ENCODE data around the gene TAS1R1.

The TAS1R1 gene

GRCh38 chr1:6512245-6512907, 42.7 kb upstream of the TAS1R1 start:
- H3K4me1 ChIP-seq (ENCODE audit: insufficient read depth, low read length), result peaks cover 2% of the 10 kb centered on the region; the same call in 1 of the 2 replicates
- H3K36me3 ChIP-seq (ENCODE audit: insufficient read depth, low read length), result no peaks in the 10 kb centered on the region
- H3K9ac ChIP-seq (ENCODE audit: low read depth, low read length), result no peak overlapping the region

GRCh38 chr1:6512908-6513280, 42.2 kb upstream of the TAS1R1 start:
- Histone ChIP-seq H3K9ac (ENCODE audit: low read depth, low read length) (no peak overlapping the region), H3K4me1 (ENCODE audit: insufficient read depth, low read length) (peaks cover 4% of the 10 kb centered on the region; the same call in 1 of the 2 replicates), H3K9me3 (ENCODE audit: control insufficient read depth, insufficient read depth, low read length) (no peaks in the 10 kb centered on the region), H3K36me3 (ENCODE audit: insufficient read depth, low read length) (no peaks in the 10 kb centered on the region)

More at GRCh38 chr1:6512245-6512907, 42.7 kb upstream of the TAS1R1 start:
- H3K9me3 ChIP-seq (ENCODE audit: control insufficient read depth, insufficient read depth, low read length), result no peaks in the 10 kb centered on the region

GRCh38 chr1:6513320-6513801, 41.7 kb upstream of the TAS1R1 start:
- Histone ChIP-seq H3K36me3 (ENCODE audit: insufficient read depth, low read length) (no peaks in the 10 kb centered on the region), H3K9ac (ENCODE audit: low read depth, low read length) (no peak overlapping the region), H3K4me1 (ENCODE audit: insufficient read depth, low read length) (peaks cover 4% of the 10 kb centered on the region; the same call in 1 of the 2 replicates), H3K9me3 (ENCODE audit: control insufficient read depth, insufficient read depth, low read length) (no peaks in the 10 kb centered on the region)

- no peaks in the 10 kb centered on the region for H3K36me3 ChIP-seq (ENCODE audit: insufficient read depth, low read length)
- H3K9me3 ChIP-seq (ENCODE audit: control insufficient read depth, insufficient read depth, low read length), result no peaks in the 10 kb centered on the region
- peaks cover 20% of the 10 kb centered on the region for H3K4me1 ChIP-seq (ENCODE audit: insufficient read depth, low read length)
These were observed 39.3 kb upstream of the TAS1R1 start for GRCh38 chr1:6515771-6516170.

GRCh38 chr1:6517435-6517851, 37.7 kb upstream of the TAS1R1 start:
- no peaks in the 10 kb centered on the region for H3K9me3 ChIP-seq (ENCODE audit: control insufficient read depth, insufficient read depth, low read length)
- H3K9ac ChIP-seq (ENCODE audit: low read depth, low read length), result no peak overlapping the region
- no peaks in the 10 kb centered on the region for H3K36me3 ChIP-seq (ENCODE audit: insufficient read depth, low read length)
- peaks cover 28% of the 10 kb centered on the region for H3K4me1 ChIP-seq (ENCODE audit: insufficient read depth, low read length)

More at GRCh38 chr1:6515771-6516170, 39.3 kb upstream of the TAS1R1 start:
- no peak overlapping the region for H3K9ac ChIP-seq (ENCODE audit: low read depth, low read length)

GRCh38 chr1:6519491-6519934, 35.6 kb upstream of the TAS1R1 start:
- Histone ChIP-seq H3K9ac (ENCODE audit: low read depth, low read length) (no peak overlapping the region), H3K36me3 (ENCODE audit: insufficient read depth, low read length) (no peaks in the 10 kb centered on the region), H3K9me3 (ENCODE audit: control insufficient read depth, insufficient read depth, low read length) (no peaks in the 10 kb centered on the region), H3K4me1 (ENCODE audit: insufficient read depth, low read length) (peaks cover 34% of the 10 kb centered on the region)

- no peak overlapping the region for H3K9ac ChIP-seq (ENCODE audit: low read depth, low read length)
- H3K4me1 ChIP-seq (ENCODE audit: insufficient read depth, low read length), result peaks cover 34% of the 10 kb centered on the region
- no peaks in the 10 kb centered on the region for H3K36me3 ChIP-seq (ENCODE audit: insufficient read depth, low read length)
- H3K9me3 ChIP-seq (ENCODE audit: control insufficient read depth, insufficient read depth, low read length), result no peaks in the 10 kb centered on the region
These were observed 35.0 kb upstream of the TAS1R1 start for GRCh38 chr1:6519935-6520671.

GRCh38 chr1:6521536-6521935, 33.6 kb upstream of the TAS1R1 start:
- Histone ChIP-seq H3K4me1 (ENCODE audit: insufficient read depth, low read length) (peaks cover 34% of the 10 kb centered on the region), H3K36me3 (ENCODE audit: insufficient read depth, low read length) (peaks cover 9% of the 10 kb centered on the region; the same call in 1 of the 2 replicates), H3K9ac (ENCODE audit: low read depth, low read length) (no peak overlapping the region), H3K9me3 (ENCODE audit: control insufficient read depth, insufficient read depth, low read length) (no peaks in the 10 kb centered on the region)

GRCh38 chr1:6523566-6523965, 31.5 kb upstream of the TAS1R1 start:
- no peaks in the 10 kb centered on the region for H3K9me3 ChIP-seq (ENCODE audit: control insufficient read depth, insufficient read depth, low read length)
- H3K9ac ChIP-seq (ENCODE audit: low read depth, low read length), result no peak overlapping the region
- peaks cover 29% of the 10 kb centered on the region for H3K4me1 ChIP-seq (ENCODE audit: insufficient read depth, low read length)
- H3K36me3 ChIP-seq (ENCODE audit: insufficient read depth, low read length), result peaks cover 12% of the 10 kb centered on the region

- Histone ChIP-seq H3K4me1 (ENCODE audit: insufficient read depth, low read length) (peaks cover 8% of the 10 kb centered on the region; the same call in 1 of the 2 replicates), H3K36me3 (ENCODE audit: insufficient read depth, low read length) (peaks cover 12% of the 10 kb centered on the region), H3K9ac (ENCODE audit: low read depth, low read length) (no peak overlapping the region)
These were observed 28.8 kb upstream of the TAS1R1 start for GRCh38 chr1:6526316-6526715.

GRCh38 chr1:6528492-6528891, 26.6 kb upstream of the TAS1R1 start:
- H3K9me3 ChIP-seq (ENCODE audit: control insufficient read depth, insufficient read depth, low read length), result no peaks in the 10 kb centered on the region
- peaks cover 5% of the 10 kb centered on the region; the same call in 1 of the 2 replicates for H3K4me1 ChIP-seq (ENCODE audit: insufficient read depth, low read length)
- peaks cover 20% of the 10 kb centered on the region for H3K36me3 ChIP-seq (ENCODE audit: insufficient read depth, low read length)
- H3K9ac ChIP-seq (ENCODE audit: low read depth, low read length), result no peak overlapping the region

More at GRCh38 chr1:6526316-6526715, 28.8 kb upstream of the TAS1R1 start:
- no peaks in the 10 kb centered on the region for H3K9me3 ChIP-seq (ENCODE audit: control insufficient read depth, insufficient read depth, low read length)

- no peaks in the 10 kb centered on the region for H3K9me3 ChIP-seq (ENCODE audit: control insufficient read depth, insufficient read depth, low read length)
- H3K4me1 ChIP-seq (ENCODE audit: insufficient read depth, low read length), result no peaks in the 10 kb centered on the region
- no peak overlapping the region for H3K9ac ChIP-seq (ENCODE audit: low read depth, low read length)
- H3K36me3 ChIP-seq (ENCODE audit: insufficient read depth, low read length), result peaks cover 21% of the 10 kb centered on the region
These were observed 24.5 kb upstream of the TAS1R1 start for GRCh38 chr1:6530504-6531160.

- Histone ChIP-seq H3K9me3 (ENCODE audit: control insufficient read depth, insufficient read depth, low read length) (no peaks in the 10 kb centered on the region), H3K9ac (ENCODE audit: low read depth, low read length) (no peak overlapping the region), H3K36me3 (ENCODE audit: insufficient read depth, low read length) (peaks cover 10% of the 10 kb centered on the region), H3K4me1 (ENCODE audit: insufficient read depth, low read length) (no peaks in the 10 kb centered on the region)
These were observed 23.1 kb upstream of the TAS1R1 start for GRCh38 chr1:6531996-6532395.

GRCh38 chr1:6534248-6534822, 20.8 kb upstream of the TAS1R1 start:
- no peaks in the 10 kb centered on the region for H3K4me1 ChIP-seq (ENCODE audit: insufficient read depth, low read length)
- peaks cover 10% of the 10 kb centered on the region for H3K36me3 ChIP-seq (ENCODE audit: insufficient read depth, low read length)
- H3K9me3 ChIP-seq (ENCODE audit: control insufficient read depth, insufficient read depth, low read length), result no peaks in the 10 kb centered on the region
- H3K9ac ChIP-seq (ENCODE audit: low read depth, low read length), result no peak overlapping the region

Data from ES-I3 (cell line).